Measurements from ENCODE around the gene CPLANE1. TPM values are rescaled to one million over a fixed set of nuclear protein-coding genes. Genes with fewer than 3 reads are reported as not detected.
"Not testable (repeated sequence)": the region's sequence is repeated elsewhere in the genome, so short reads cannot be mapped to it uniquely, and the experiment has no call there.

CPLANE1 gene
- total RNA-seq, 1 donor from 2014 or later, result 35.5 TPM

- not testable (repeated sequence) for H3K4me1 ChIP-seq (ENCODE audit: control insufficient read depth in 3 of 3, insufficient read depth in 3 of 3, low read length in 3 of 3); H3K4me3 ChIP-seq (ENCODE audit: low read length in 3 of 3); H3K27ac ChIP-seq (ENCODE audit: low read depth, low read length); H3K9ac ChIP-seq (ENCODE audit: low read depth in 1 of 3, low read length in 3 of 3); H3K9me3 ChIP-seq (ENCODE audit: control insufficient read depth in 3 of 3, low read length in 3 of 3); H3K27me3 ChIP-seq (ENCODE audit: control insufficient read depth in 3 of 3, insufficient read depth in 3 of 3, low read length in 3 of 3)
- H3K36me3 ChIP-seq (ENCODE audit: control insufficient read depth in 3 of 3, insufficient read depth in 3 of 3, low read length in 3 of 3), result peaks cover 0 to 11% (median 3%) of the 10 kb centered on the region in 3 donors
Observed at GRCh38 chr5:37082977-37083376, 166.2 kb downstream of the CPLANE1 start.

DNA sequence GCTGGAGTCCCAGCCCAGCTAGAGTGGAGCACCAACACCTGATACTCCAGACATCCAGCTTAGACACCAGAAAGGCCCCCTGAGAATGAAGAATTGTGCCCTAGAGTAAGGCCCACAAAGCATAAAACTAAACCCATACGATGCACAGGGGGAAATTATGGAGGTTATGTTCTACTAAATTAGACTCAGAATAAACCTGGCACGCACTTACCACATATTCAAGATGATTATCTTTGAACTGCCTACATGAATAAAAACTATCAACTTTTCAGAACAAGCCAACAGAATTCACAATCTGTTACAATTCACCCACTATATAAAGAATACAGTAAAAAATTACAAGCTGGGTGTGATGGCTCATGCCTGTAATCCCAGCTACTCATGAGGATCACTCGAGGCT is 168.5 kb downstream of the CPLANE1 start:
- Histone ChIP-seq H3K36me3 (ENCODE audit: control insufficient read depth in 3 of 3, insufficient read depth in 3 of 3, low read length in 3 of 3) (peaks cover 0 to 6% (median 3%) of the 10 kb centered on the region in 3 donors), H3K4me3 (ENCODE audit: low read length in 3 of 3) (no peak overlapping the region), H3K4me1 (ENCODE audit: control insufficient read depth in 3 of 3, insufficient read depth in 3 of 3, low read length in 3 of 3) (no peaks in the 10 kb centered on the region), H3K9ac (ENCODE audit: low read depth in 1 of 3, low read length in 3 of 3) (no peak overlapping the region), H3K27me3 (ENCODE audit: control insufficient read depth in 3 of 3, insufficient read depth in 3 of 3, low read length in 3 of 3) (no peaks in the 10 kb centered on the region), H3K27ac (ENCODE audit: low read depth, low read length) (no peak overlapping the region), H3K9me3 (ENCODE audit: control insufficient read depth in 3 of 3, low read length in 3 of 3) (no peaks in the 10 kb centered on the region)

DNA sequence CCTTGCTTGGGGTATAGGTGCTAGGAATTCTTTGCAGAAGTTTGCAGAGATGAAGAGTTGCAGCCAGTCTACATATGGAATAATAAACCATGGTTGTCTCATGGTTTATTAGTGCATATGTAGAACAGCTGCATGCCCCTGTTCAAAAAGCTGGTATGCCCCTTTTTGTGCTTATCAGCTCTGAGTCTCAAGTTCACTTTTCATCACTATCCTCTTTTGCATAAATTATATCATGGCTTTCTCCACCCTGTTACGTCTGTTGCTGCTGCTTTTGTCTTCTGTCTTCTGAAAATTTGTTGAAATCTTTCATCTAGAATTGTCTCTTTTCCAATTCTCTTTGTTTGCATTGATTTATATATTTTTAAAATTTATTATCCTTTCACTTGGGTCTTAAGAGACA is 172.0 kb downstream of the CPLANE1 start:
- no peaks in the 10 kb centered on the region for H3K4me1 ChIP-seq (ENCODE audit: control insufficient read depth in 3 of 3, insufficient read depth in 3 of 3, low read length in 3 of 3)
- H3K27me3 ChIP-seq (ENCODE audit: control insufficient read depth in 3 of 3, insufficient read depth in 3 of 3, low read length in 3 of 3), result no peaks in the 10 kb centered on the region
- H3K27ac ChIP-seq (ENCODE audit: low read depth, low read length), result no peak overlapping the region
- no peak overlapping the region for H3K4me3 ChIP-seq (ENCODE audit: low read length in 3 of 3)
- peaks cover 0 to 6% (median 0%) of the 10 kb centered on the region in 3 donors for H3K36me3 ChIP-seq (ENCODE audit: control insufficient read depth in 3 of 3, insufficient read depth in 3 of 3, low read length in 3 of 3)
- no peak overlapping the region for H3K9ac ChIP-seq (ENCODE audit: low read depth in 1 of 3, low read length in 3 of 3)
- H3K9me3 ChIP-seq (ENCODE audit: control insufficient read depth in 3 of 3, low read length in 3 of 3), result no peaks in the 10 kb centered on the region

DNA sequence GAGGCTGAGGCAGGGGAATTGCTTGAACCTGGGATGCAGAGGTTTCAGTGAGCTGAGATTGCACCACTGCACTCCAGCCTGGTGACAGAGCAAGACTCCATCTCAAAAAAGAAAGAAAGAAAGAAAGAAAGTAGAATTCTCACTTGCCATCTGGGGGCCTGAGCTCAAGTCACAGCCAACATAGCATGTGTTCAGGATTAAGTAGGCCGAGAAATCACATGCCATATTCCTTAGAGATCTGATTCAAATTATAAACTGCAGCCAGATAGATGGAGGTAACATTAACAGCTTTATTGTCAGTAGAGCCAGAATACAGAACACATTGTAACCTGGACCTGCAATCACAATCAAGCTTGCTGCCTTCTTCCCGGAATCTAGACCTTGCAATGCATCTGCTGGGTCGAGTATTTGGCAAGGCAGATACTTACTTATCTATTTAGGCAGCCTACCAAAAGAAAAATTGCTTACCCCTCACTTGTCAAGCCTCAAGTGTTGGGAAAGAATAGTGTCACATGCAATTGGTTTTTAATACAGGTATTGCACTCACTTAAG is 173.7 kb downstream of the CPLANE1 start:
- H3K4me1 ChIP-seq (ENCODE audit: control insufficient read depth in 3 of 3, insufficient read depth in 3 of 3, low read length in 3 of 3), result no peaks in the 10 kb centered on the region
- H3K27me3 ChIP-seq (ENCODE audit: control insufficient read depth in 3 of 3, insufficient read depth in 3 of 3, low read length in 3 of 3), result no peaks in the 10 kb centered on the region
- no peak overlapping the region for H3K27ac ChIP-seq (ENCODE audit: low read depth, low read length)
- H3K9me3 ChIP-seq (ENCODE audit: control insufficient read depth in 3 of 3, low read length in 3 of 3), result no peaks in the 10 kb centered on the region
- H3K4me3 ChIP-seq (ENCODE audit: low read length in 3 of 3), result no peak overlapping the region
- H3K9ac ChIP-seq (ENCODE audit: low read depth in 1 of 3, low read length in 3 of 3), result no peak overlapping the region
- peaks cover 0 to 3% (median 0%) of the 10 kb centered on the region in 3 donors for H3K36me3 ChIP-seq (ENCODE audit: control insufficient read depth in 3 of 3, insufficient read depth in 3 of 3, low read length in 3 of 3)

GRCh38 chr5:37071901-37072581 is 177.1 kb downstream of the CPLANE1 start:
- Histone ChIP-seq H3K36me3 (ENCODE audit: control insufficient read depth in 3 of 3, insufficient read depth in 3 of 3, low read length in 3 of 3) (no peaks in the 10 kb centered on the region), H3K4me3 (ENCODE audit: low read length in 3 of 3) (no peak overlapping the region), H3K9ac (ENCODE audit: low read depth in 1 of 3, low read length in 3 of 3) (no peak overlapping the region), H3K4me1 (ENCODE audit: control insufficient read depth in 3 of 3, insufficient read depth in 3 of 3, low read length in 3 of 3) (no peaks in the 10 kb centered on the region), H3K27ac (ENCODE audit: low read depth, low read length) (no peak overlapping the region), H3K9me3 (ENCODE audit: control insufficient read depth in 3 of 3, low read length in 3 of 3) (no peaks in the 10 kb centered on the region), H3K27me3 (ENCODE audit: control insufficient read depth in 3 of 3, insufficient read depth in 3 of 3, low read length in 3 of 3) (no peaks in the 10 kb centered on the region)

DNA sequence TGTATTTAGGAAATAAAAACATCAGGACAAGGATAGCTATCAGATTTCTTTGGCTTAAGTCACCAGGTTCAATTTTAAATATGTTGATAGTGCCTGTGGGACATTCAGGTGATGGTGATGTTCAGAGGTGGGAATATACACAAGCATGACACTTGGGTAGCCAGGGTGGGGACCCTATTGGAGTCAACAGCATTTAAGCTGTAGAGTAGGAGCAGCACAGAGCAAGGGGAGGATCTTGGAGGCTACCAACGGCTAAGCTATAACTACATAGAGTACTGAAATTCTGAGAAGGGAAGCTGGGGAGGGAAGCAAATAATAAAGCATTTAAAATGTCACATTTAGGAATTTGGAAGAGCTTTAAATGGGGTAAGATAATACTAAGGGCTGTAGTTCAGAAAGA is 177.7 kb downstream of the CPLANE1 start:
- Histone ChIP-seq H3K9me3 (ENCODE audit: control insufficient read depth in 3 of 3, low read length in 3 of 3) (no peaks in the 10 kb centered on the region), H3K27ac (ENCODE audit: low read depth, low read length) (no peak overlapping the region), H3K27me3 (ENCODE audit: control insufficient read depth in 3 of 3, insufficient read depth in 3 of 3, low read length in 3 of 3) (no peaks in the 10 kb centered on the region), H3K4me3 (ENCODE audit: low read length in 3 of 3) (no peak overlapping the region), H3K36me3 (ENCODE audit: control insufficient read depth in 3 of 3, insufficient read depth in 3 of 3, low read length in 3 of 3) (no peaks in the 10 kb centered on the region), H3K4me1 (ENCODE audit: control insufficient read depth in 3 of 3, insufficient read depth in 3 of 3, low read length in 3 of 3) (no peaks in the 10 kb centered on the region), H3K9ac (ENCODE audit: low read depth in 1 of 3, low read length in 3 of 3) (no peak overlapping the region)

DNA sequence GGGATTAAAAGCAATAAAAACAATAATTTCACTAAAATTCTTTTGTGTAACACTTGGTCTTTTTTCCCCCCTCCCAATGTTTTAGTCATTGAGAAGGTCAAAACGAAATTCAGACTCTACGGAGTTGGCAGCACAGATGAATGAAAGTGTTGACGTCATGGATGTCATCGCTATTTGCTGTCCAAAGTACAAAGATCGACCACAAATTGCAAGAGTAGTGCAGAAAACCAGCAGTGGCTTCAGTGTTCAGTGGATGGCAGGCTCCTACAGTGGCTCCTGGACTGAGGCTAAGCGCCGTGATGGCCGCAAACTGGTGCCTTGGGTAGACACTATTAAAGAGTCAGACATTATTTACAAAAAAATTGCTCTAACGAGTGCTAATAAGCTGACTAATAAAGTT is 184.7 kb downstream of the CPLANE1 start:
- peaks cover 25 to 37% (median 25%) of the 10 kb centered on the region in 3 donors for H3K36me3 ChIP-seq (ENCODE audit: control insufficient read depth in 3 of 3, insufficient read depth in 3 of 3, low read length in 3 of 3)
- H3K27me3 ChIP-seq (ENCODE audit: control insufficient read depth in 3 of 3, insufficient read depth in 3 of 3, low read length in 3 of 3), result no peaks in the 10 kb centered on the region
- H3K4me1 ChIP-seq (ENCODE audit: control insufficient read depth in 3 of 3, insufficient read depth in 3 of 3, low read length in 3 of 3), result no peaks in the 10 kb centered on the region
- H3K4me3 ChIP-seq (ENCODE audit: low read length in 3 of 3), result no peak overlapping the region
- H3K9me3 ChIP-seq (ENCODE audit: control insufficient read depth in 3 of 3, low read length in 3 of 3), result no peaks in the 10 kb centered on the region
- H3K27ac ChIP-seq (ENCODE audit: low read depth, low read length), result no peak overlapping the region
- H3K9ac ChIP-seq (ENCODE audit: low read depth in 1 of 3, low read length in 3 of 3), result no peak overlapping the region

GRCh38 chr5:37063739-37064138 is 185.4 kb downstream of the CPLANE1 start:
- Histone ChIP-seq H3K36me3 (ENCODE audit: control insufficient read depth in 3 of 3, insufficient read depth in 3 of 3, low read length in 3 of 3) (peaks cover 25 to 37% (median 25%) of the 10 kb centered on the region in 3 donors), H3K9me3 (ENCODE audit: control insufficient read depth in 3 of 3, low read length in 3 of 3) (no peaks in the 10 kb centered on the region), H3K27ac (ENCODE audit: low read depth, low read length) (no peak overlapping the region), H3K4me1 (ENCODE audit: control insufficient read depth in 3 of 3, insufficient read depth in 3 of 3, low read length in 3 of 3) (no peaks in the 10 kb centered on the region), H3K9ac (ENCODE audit: low read depth in 1 of 3, low read length in 3 of 3) (no peak overlapping the region), H3K4me3 (ENCODE audit: low read length in 3 of 3) (no peak overlapping the region), H3K27me3 (ENCODE audit: control insufficient read depth in 3 of 3, insufficient read depth in 3 of 3, low read length in 3 of 3) (no peaks in the 10 kb centered on the region)

- Histone ChIP-seq H3K36me3 (ENCODE audit: control insufficient read depth in 3 of 3, insufficient read depth in 3 of 3, low read length in 3 of 3) (peaks cover 25 to 44% (median 33%) of the 10 kb centered on the region in 3 donors), H3K9me3 (ENCODE audit: control insufficient read depth in 3 of 3, low read length in 3 of 3) (no peaks in the 10 kb centered on the region), H3K27ac (ENCODE audit: low read depth, low read length) (no peak overlapping the region), H3K4me3 (ENCODE audit: low read length in 3 of 3) (no peak overlapping the region), H3K4me1 (ENCODE audit: control insufficient read depth in 3 of 3, insufficient read depth in 3 of 3, low read length in 3 of 3) (no peaks in the 10 kb centered on the region), H3K27me3 (ENCODE audit: control insufficient read depth in 3 of 3, insufficient read depth in 3 of 3, low read length in 3 of 3) (no peaks in the 10 kb centered on the region), H3K9ac (ENCODE audit: low read depth in 1 of 3, low read length in 3 of 3) (no peak overlapping the region)
Observed at GRCh38 chr5:37060030-37060429, 189.1 kb downstream of the CPLANE1 start.

GRCh38 chr5:37056762-37057161 is 192.4 kb downstream of the CPLANE1 start:
- no peak overlapping the region for H3K9ac ChIP-seq (ENCODE audit: low read depth in 1 of 3, low read length in 3 of 3)
- H3K36me3 ChIP-seq (ENCODE audit: control insufficient read depth in 3 of 3, insufficient read depth in 3 of 3, low read length in 3 of 3), result peaks cover 18 to 49% (median 41%) of the 10 kb centered on the region in 3 donors
- H3K9me3 ChIP-seq (ENCODE audit: control insufficient read depth in 3 of 3, low read length in 3 of 3), result no peaks in the 10 kb centered on the region
- H3K4me3 ChIP-seq (ENCODE audit: low read length in 3 of 3), result no peak overlapping the region
- H3K27ac ChIP-seq (ENCODE audit: low read depth, low read length), result no peak overlapping the region
- H3K27me3 ChIP-seq (ENCODE audit: control insufficient read depth in 3 of 3, insufficient read depth in 3 of 3, low read length in 3 of 3), result no peaks in the 10 kb centered on the region
- no peaks in the 10 kb centered on the region for H3K4me1 ChIP-seq (ENCODE audit: control insufficient read depth in 3 of 3, insufficient read depth in 3 of 3, low read length in 3 of 3)

All from skeletal muscle tissue (tissue), 4 donors.